Measurements from ENCODE around the gene MRPL27.

- TF ChIP-seq EZH2 (IDR thresholded peaks at IDR 0.05; ENCODE audit: borderline replicate concordance, insufficient read depth, low read length, poor library complexity, severe bottlenecking) (no peak), CTCF (IDR thresholded peaks at IDR 0.05; ENCODE audit: poor library complexity, severe bottlenecking) (no peak), POLR2AphosphoS5 (IDR thresholded peaks at IDR 0.05) (no peak), TAF1 (IDR thresholded peaks at IDR 0.05; ENCODE audit: low read depth) (no peak), EP300 (conservative IDR thresholded peaks at IDR 0.05; ENCODE audit: poor library complexity, severe bottlenecking) (no peak), RAD21 (conservative IDR thresholded peaks at IDR 0.05) (no peak)
Observed at GRCh38 chr17:50382931-50383330, 9.9 kb upstream of the MRPL27 start.
